GM19025 (cell line): ENCODE results near the gene SNPH.

ENCODE experiments used
- ATAC-seq: cut with Tn5 transposase; IDR thresholded peaks from one replicate; pipeline ENCODE4 v1.9.1; 2021; ENCODE audit warnings: mild to moderate bottlenecking, low read depth, moderate library complexity; ENCODE audit not compliant: unreplicated experiment

Gene SNPH

DNA sequence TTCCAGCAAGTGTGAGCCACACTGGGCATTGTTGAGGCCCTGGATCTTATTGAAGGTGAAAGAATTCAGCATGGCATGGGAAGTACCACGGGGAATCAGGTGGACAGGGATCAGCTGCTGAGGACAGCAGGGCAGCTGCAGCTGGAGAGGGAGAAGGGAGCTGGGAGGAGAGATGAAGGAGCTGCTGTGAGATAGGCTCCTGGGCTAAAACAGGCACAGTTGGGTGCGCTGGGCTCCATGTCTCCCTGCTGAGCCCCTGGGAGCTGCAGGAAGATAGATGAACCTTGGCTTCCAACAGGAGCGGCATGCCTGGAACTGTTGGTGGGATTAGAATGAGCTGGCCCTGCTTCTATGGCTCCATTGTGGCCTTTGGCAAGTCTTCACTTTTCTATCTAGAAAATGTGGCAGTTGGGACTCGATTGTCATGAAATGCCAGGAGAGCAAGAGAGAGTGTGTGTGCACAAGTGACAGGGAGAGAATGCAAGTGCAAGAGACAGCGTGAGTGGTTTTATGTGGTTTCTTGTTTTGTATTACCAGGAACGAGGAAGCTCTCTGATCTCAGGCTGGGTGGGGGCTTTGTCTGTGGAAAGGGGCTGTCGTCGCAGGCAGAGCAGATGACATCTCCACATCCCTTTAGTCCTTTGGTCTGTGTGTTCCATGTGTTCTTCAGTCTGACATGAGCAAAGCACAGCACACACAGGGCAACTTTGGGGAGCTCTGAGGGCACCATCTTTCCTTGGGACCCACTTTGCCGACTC lies 20.4 kb downstream of the SNPH start:
- no peak for ATAC-seq

GRCh38 chr20:1287306-1287705 lies 21.2 kb downstream of the SNPH start:
- no peak for ATAC-seq

DNA sequence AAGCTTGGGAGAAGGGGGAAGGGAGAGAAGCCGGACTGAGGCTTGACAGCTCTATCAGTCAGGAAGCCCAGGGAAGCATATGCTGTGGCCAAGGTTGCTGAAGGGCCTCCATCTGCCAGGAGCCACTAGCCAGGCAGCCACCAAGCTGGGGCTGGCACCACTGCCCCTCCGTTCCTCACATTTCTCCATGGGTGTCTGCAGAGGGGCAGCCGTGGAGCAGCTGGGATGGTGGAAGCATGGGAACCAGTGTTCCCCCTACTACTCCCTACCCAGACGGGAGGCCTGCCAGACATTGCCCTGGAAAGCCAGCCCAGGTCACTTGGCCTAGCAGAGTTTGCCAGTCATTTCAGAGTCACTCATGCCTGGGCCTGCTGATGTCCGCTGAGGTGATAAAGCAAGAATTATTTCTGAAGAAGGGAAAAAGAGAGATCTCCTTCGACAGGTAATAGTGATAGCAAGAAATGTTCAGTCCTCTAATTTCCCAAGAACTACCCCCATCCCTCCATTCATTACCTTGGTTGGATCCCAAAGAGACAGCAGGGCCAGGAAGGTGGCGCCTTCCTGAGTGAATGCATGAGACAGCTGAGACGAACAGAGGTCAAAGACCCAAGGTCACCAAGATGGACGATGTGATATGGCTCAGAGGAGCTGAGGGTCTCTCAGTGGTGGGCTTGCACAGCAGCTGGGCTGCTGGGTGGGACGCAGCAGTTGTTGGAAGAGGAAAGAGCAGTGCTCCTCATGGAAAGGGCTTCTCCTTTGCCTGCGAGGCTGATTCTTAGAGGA lies 21.9 kb downstream of the SNPH start:
- ATAC-seq: no peak

DNA sequence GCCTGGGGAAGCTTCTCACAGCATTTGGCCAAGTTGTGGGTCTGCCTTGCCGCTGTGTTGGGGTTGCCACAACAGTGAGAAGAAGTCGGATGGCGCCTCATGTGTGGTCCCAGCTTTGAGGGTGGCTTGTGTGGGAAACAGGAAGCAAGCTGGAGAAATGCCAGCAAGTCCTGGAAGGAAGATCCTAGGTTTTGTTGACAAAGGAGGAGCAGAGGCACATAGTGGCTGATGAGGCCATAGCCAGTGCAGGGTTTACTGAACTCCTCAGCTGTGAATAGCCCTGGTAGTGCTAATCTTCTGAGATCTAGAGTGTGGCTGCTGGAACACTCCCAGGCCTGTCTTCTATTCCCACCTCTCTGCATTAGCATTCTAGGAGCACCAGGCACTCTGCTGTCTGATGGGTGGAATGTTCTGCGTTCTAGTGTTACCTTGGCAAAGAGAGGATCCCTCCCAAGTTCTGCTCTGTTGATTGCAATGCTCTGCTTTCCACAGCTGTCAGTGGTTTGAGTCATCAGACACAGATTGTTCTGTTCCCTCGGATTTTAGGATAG lies 25.2 kb downstream of the SNPH start:
- ATAC-seq: no peak

DNA sequence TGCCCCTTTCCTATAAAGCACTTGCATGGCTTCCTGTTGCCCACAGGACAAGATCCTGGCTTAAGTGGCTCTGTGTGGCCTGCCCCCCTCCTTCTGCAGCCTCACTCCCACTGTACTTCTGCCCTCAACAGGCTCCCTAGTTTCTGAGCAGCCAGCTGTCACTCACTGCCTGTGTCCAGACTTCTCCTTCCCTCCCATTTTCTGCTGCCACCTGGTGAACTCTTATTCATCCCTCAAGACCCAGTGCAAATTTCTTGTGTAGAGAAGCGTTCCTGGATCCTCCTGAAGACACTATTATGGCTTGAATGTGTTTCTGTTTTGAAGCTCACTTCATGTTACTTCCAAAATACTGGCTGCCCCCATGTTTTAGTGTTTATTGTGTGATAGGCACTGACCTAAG lies 26.5 kb downstream of the SNPH start:
- no peak for ATAC-seq

DNA sequence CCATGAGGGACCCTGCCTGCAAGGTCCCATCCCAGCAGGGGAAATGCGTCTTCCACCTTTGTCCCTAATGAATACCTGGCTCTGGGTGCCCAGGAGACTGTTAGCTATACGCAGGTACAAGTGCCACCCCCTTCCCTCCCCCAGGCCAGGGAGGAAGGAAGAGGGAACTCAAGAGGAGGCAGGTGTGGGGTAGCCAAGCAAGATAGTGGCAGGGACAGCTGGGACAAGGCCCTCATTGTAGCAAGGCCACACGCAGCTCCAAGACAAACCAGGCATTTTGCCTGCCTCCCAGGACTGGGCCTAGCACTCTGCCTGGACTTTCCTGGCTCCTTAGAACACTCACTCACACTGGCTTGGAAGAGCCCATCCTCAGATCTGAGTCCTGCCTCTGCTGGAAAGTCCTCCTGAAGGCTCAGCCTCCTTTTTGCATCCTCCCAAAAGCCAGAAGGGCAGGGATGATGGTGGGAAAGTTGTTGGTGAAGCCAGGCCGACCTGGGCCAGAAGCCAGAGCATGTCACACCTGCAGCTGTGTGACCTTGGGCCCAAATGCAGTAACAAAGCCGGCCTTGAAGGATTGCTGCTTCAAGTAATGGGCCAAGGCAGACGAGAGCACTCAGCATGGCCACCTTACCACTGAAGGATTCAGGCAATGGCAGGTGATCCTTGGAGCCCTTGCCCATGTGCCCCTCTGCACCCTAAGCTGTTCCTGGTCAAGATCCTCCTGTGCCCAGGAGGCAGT lies 27.7 kb downstream of the SNPH start:
- ATAC-seq: no peak

DNA sequence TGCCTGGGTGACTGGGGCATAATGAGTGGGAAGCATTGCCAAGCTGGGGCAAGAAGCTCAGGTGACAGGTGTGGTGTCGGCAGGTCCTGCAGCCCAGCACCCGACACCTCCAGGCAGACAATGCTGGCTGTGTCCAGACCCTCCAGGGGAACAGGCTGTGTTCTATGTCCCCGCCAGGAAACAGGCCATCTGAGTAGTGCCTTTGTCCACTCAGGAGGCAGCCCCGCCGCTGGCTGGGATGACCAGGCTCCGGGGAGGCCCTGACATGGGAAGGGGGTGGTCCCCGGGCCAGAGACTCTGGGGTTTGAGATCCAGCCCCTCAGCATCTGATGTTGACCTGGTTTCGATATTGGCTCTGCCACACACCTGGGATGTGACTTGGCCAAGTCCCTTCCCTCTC lies 28.4 kb downstream of the SNPH start:
- no peak for ATAC-seq

DNA sequence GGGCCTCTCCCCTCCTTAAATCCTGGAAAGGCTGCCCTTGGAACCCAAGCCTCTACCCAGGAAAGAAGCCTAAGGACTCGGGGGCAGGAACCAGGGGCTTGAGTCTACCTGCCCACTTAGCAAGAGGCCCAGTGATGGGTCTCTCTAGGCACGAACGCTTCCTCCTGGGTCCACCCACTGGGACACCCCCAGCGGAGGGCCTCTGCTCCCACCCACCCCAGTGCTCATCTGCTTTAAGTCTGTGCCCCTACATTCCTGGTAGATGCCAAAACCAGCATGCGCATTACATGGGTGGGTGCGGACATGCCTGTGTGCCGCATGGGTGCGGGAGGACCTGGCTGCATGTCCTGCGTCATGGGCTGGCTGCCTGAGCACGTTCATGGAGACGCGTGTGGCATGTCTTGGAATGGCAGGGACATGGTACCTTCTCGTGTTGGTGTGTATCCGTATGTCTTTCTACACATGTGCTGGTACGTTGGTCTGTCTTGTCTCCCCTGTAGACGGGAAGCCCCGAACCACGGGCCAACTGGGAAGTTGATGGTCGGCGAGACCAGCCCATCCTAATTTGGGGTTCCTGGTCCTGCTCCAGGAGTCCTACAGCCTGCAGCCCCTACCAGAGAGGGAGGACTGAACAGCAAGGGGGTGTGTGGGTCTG lies 29.3 kb downstream of the SNPH start:
- ATAC-seq: no peak

DNA sequence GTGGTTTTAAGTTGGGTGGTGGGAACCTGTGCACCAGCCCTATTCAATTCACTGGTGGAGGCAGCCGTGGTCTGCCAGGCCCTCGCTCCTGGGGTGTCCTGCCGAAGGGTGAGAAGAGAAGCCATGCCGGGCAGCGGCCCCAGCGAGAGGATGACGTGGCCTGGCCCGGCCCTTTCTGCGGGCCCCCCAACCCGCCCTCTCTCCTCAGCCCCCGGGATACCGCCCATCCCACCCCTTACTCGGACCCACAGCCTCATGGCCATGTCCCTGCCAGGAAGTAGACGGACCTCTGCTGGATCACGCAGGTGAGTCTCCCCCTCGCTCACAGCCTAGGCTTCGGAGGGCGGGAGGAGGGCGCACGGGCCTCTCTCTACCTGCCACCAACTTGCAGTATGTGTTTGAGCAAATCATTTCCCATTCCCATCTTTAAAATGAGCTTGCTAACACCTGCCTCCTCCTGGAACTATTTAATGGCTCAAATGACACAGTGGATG lies 30.1 kb downstream of the SNPH start:
- no peak for ATAC-seq

DNA sequence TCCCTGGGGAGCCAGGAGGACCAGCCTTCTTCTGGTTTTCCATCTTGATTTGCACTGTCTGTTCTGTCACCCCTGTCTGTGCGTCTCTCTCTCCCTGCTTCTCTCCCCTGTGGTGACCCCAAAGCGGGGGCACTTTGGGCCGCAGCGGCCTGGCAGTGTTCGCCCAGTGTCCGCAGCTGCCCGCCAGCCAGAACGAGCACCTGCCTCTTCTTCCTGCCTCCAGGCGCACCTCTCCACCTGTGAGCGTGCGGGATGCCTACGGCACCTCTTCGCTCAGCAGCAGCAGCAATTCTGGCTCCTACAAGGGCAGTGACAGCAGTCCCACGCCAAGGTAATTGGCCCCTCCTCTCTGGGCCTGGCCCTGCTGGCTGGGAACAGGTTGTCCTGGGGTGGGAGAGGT lies 30.8 kb downstream of the SNPH start:
- no peak for ATAC-seq

DNA sequence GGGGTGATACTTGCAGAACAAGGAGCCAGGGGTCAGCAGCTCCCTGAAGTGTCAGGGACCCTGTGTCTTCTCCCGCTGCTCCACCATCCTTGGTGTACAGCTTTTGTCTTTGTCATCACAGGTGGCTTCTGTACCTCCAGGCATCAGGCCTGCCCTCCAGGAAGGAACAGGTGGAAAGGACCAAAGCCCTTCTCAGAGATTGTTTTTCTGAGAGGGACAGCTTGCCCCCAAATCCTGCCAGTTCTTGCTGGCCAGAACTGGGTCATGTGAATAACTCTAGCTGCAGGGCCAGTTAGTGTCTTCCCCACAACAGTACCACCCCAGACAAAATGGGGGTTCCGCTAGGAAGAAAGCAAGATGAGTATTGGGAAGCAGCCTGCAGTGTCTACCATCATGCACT lies 31.4 kb downstream of the SNPH start:
- ATAC-seq: no peak

- ATAC-seq: no peak
Observed at GRCh38 chr20:1298166-1298565, 32.1 kb downstream of the SNPH start.

DNA sequence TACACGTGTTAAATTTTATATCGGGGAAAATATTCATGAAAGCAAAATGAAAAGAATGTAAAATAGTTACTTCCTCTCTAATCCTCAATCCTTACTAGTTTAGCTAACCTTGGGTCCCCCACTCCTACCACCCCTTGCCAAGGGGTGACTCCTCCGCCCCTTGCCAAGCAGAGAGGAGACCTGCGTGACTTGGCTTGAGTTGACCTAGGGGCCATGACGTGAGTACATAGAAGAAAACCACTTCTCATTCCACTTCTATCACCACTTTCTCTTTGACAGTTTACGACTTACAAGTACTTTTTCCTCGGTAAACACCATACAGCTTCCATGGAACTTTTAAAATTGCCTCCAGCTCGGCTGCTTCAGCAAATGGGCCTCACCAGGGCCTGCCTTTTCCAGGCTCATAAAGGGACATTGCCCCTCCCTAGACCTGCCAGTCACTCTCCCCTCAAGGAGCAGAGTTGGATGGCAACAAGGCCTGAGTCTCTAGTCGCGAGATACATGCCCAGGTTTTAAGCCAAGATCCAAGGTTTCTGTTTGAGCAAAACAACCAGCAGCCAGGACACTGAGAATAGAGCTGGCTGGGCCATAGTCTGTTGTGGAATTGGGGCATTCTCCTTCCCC lies 32.9 kb downstream of the SNPH start:
- no peak for ATAC-seq

- ATAC-seq: no peak
Observed at GRCh38 chr20:1299522-1299921, 33.4 kb downstream of the SNPH start.

- ATAC-seq: no peak
Observed at GRCh38 chr20:1300083-1300840, 34.2 kb downstream of the SNPH start.

DNA sequence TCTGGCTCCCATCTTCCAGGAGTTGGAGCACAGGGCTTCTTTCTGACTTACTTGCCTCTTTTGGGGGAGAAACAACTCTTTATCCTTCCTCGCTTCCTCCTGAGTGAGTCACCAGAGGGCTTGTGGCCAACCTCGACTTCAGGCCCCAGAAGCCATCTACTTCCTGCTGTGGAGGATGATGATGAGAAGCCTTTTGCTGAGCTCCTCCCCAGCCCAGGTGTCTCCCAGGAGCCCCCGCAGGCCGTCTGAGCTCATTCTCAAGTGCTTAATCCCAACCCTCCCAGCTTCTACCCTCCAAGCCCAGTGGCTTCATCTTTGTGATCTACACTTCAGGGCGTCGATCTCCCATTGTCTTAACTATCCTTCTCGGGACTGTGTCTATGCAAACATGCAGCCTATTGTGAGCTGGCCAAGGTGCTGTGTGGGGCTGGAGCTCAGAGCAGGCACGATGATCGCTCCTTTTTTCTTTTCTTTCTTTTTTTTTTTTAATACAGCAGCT lies 35.0 kb downstream of the SNPH start:
- ATAC-seq: no peak

- no peak for ATAC-seq
Observed at GRCh38 chr20:1302685-1303541, 36.8 kb downstream of the SNPH start.
